Skeletal muscle satellite cell (primary cell): ENCODE measurements around the gene TRUB2.

ENCODE experiments used
- H3K27me3 ChIP-seq: 2 replicates; pipeline ENCODE4 v1.7.0; 2013; ENCODE audit warnings: low read length; ENCODE audit not compliant: control insufficient read depth, insufficient read depth
- H3K36me3 ChIP-seq: 2 replicates; pipeline ENCODE4 v1.7.0; 2013; ENCODE audit warnings: mild to moderate bottlenecking, control low read depth, low read length; ENCODE audit not compliant: insufficient read depth
- H3K4me1 ChIP-seq: 2 replicates; pipeline ENCODE4 v1.7.0; 2013; ENCODE audit warnings: low read length; ENCODE audit not compliant: control insufficient read depth, insufficient read depth
- H3K4me2 ChIP-seq: 2 replicates; pipeline ENCODE4 v1.7.0; 2013; ENCODE audit warnings: mild to moderate bottlenecking, low read length
- H3K4me3 ChIP-seq: 2 replicates; pipeline ENCODE4 v1.7.0; 2013; ENCODE audit warnings: low read length
- H3K9ac ChIP-seq: 2 replicates; pipeline ENCODE4 v1.7.0; 2013; ENCODE audit warnings: mild to moderate bottlenecking, low read depth, low read length, moderate library complexity
- H3K9me3 ChIP-seq: replicated peaks from 2 replicates; pipeline ENCODE4 v1.7.0; 2013; ENCODE audit warnings: mild to moderate bottlenecking, control low read depth, low read length

Gene TRUB2

DNA sequence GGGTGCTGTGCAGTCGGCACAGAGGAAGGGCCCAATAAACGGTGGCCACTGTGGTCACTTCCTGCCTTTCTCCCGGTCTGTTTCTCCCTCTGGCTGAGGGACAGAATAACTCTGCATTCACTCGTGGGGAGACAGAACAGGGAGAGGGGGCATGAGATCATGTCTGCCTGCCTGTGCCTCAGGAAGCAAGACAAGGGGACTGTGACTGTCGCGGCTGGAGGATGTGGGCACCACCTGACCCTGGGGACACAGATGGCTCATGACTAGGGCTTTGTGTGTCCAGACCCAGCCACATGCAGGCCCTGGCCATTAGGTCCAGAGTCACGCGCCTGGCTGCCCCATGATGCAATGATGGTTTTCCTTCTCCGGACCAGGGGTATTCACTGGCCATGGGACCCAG lies 5.8 kb downstream of the TRUB2 start:
- Histone ChIP-seq H3K4me3 (no peak overlapping the region), H3K4me2 (no peak overlapping the region), H3K9ac (no peak overlapping the region), H3K36me3 (peaks cover 35% of the 10 kb centered on the region), H3K9me3 (no peaks in the 10 kb centered on the region), H3K4me1 (peaks cover 3% of the 10 kb centered on the region), H3K27me3 (no peaks in the 10 kb centered on the region)

- Histone ChIP-seq H3K9ac (no peak overlapping the region), H3K4me3 (no peak overlapping the region), H3K9me3 (no peaks in the 10 kb centered on the region), H3K4me2 (no peak overlapping the region), H3K36me3 (peaks cover 51% of the 10 kb centered on the region), H3K27me3 (no peaks in the 10 kb centered on the region), H3K4me1 (no peaks in the 10 kb centered on the region)
Observed at GRCh38 chr9:128314697-128315096, 7.5 kb downstream of the TRUB2 start.

GRCh38 chr9:128310461-128310860 lies 11.8 kb downstream of the TRUB2 start:
- peaks cover 26% of the 10 kb centered on the region for H3K4me1 ChIP-seq
- peaks cover 49% of the 10 kb centered on the region for H3K36me3 ChIP-seq
- no peaks in the 10 kb centered on the region for H3K27me3 ChIP-seq

DNA sequence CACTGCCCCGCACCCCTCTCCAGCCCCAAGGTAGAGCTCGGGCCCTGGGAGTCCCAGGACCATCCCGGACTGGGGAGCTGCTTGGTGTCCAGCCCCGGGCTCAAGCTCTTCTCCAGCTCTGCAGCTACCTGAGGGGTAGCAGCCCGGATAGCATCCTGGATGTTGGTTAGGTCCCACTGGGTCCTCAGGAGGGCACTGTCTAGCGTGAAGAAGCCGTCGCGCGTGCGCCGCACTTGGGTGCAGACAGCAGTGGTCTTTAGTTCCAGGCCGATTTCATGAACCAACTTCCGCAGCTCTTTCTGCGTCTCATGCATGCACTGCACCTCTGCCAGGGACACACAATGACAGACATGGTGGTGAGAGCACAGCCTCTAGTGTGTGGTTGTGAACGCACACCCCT lies 12.7 kb downstream of the TRUB2 start:
- Histone ChIP-seq H3K36me3 (peaks cover 41% of the 10 kb centered on the region), H3K27me3 (no peaks in the 10 kb centered on the region), H3K4me3 (no peak overlapping the region), H3K4me1 (peaks cover 32% of the 10 kb centered on the region), H3K4me2 (no peak overlapping the region), H3K9ac (no peak overlapping the region), H3K9me3 (no peaks in the 10 kb centered on the region)

More at GRCh38 chr9:128310461-128310860, 11.8 kb downstream of the TRUB2 start:
- Histone ChIP-seq H3K9me3 (no peaks in the 10 kb centered on the region), H3K9ac (no peak overlapping the region), H3K4me3 (no peak overlapping the region), H3K4me2 (no peak overlapping the region)

DNA sequence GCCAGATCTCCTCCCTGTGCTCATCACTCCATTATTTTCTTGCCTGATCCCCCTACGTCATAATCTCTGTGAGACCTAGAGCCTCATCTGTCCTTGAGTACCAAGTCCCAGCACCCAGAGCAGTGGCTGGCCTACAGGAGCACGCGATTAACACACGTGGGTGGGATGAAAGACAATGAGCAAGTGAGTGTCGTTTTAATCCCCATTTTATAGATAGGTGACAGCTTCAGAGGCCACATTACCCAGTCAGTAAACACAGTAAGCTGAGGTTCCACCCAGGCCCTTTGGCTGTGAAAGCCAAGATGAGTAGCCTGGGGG lies 17.3 kb downstream of the TRUB2 start:
- Histone ChIP-seq H3K9me3 (no peaks in the 10 kb centered on the region), H3K27me3 (no peaks in the 10 kb centered on the region), H3K4me1 (peaks cover 38% of the 10 kb centered on the region), H3K4me2 (no peak overlapping the region), H3K4me3 (no peak overlapping the region), H3K36me3 (peaks cover 15% of the 10 kb centered on the region), H3K9ac (no peak overlapping the region)

GRCh38 chr9:128304136-128304970 lies 17.9 kb downstream of the TRUB2 start:
- peaks cover 38% of the 10 kb centered on the region for H3K4me1 ChIP-seq
- H3K36me3 ChIP-seq, result peaks cover 9% of the 10 kb centered on the region
- no peak overlapping the region for H3K4me2 ChIP-seq
- no peak overlapping the region for H3K9ac ChIP-seq
- no peaks in the 10 kb centered on the region for H3K9me3 ChIP-seq
- no peaks in the 10 kb centered on the region for H3K27me3 ChIP-seq
- H3K4me3 ChIP-seq, result no peak overlapping the region

GRCh38 chr9:128298535-128299482 lies 23.4 kb downstream of the TRUB2 start:
- Histone ChIP-seq H3K4me3 (no peak overlapping the region), H3K4me2 (no peak overlapping the region), H3K36me3 (no peaks in the 10 kb centered on the region), H3K27me3 (no peaks in the 10 kb centered on the region), H3K9ac (no peak overlapping the region), H3K9me3 (no peaks in the 10 kb centered on the region), H3K4me1 (peaks cover 14% of the 10 kb centered on the region)

- H3K9ac ChIP-seq, result no peak overlapping the region
- H3K9me3 ChIP-seq, result no peaks in the 10 kb centered on the region
- peaks cover 14% of the 10 kb centered on the region for H3K4me1 ChIP-seq
- H3K4me2 ChIP-seq, result no peak overlapping the region
- no peaks in the 10 kb centered on the region for H3K27me3 ChIP-seq
- no peaks in the 10 kb centered on the region for H3K36me3 ChIP-seq
- H3K4me3 ChIP-seq, result no peak overlapping the region
Observed at GRCh38 chr9:128297221-128297773, 24.9 kb downstream of the TRUB2 start.

GRCh38 chr9:128296340-128297220 lies 25.7 kb downstream of the TRUB2 start:
- Histone ChIP-seq H3K4me1 (peaks cover 14% of the 10 kb centered on the region), H3K4me2 (no peak overlapping the region), H3K27me3 (no peaks in the 10 kb centered on the region), H3K9me3 (no peaks in the 10 kb centered on the region), H3K4me3 (no peak overlapping the region), H3K9ac (no peak overlapping the region), H3K36me3 (no peaks in the 10 kb centered on the region)

GRCh38 chr9:128294142-128294541 lies 28.1 kb downstream of the TRUB2 start:
- Histone ChIP-seq H3K9me3 (no peaks in the 10 kb centered on the region), H3K4me3 (no peak overlapping the region), H3K9ac (no peak overlapping the region), H3K4me2 (no peak overlapping the region), H3K36me3 (no peaks in the 10 kb centered on the region), H3K27me3 (no peaks in the 10 kb centered on the region), H3K4me1 (peaks cover 14% of the 10 kb centered on the region)

DNA sequence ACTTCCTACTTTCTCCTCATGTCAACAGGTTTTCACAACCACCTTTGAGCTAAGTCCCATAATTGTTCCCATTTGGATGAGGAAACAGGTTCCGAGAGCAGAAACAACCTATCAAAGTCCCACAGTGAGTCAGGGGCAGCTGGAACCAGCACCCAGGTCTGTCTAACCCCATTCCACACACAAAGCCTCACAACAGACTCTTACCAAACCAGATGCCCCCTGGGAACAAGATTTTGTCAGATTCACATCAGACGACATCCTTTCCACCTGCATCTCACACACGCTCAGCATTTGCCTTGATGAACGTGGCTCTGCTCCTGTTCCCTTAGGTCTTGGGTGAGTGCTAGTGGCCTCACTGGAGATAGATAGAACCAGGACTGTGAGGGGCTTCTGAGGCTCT lies 29.2 kb downstream of the TRUB2 start:
- Histone ChIP-seq H3K36me3 (peaks cover 7% of the 10 kb centered on the region), H3K4me3 (no peak overlapping the region), H3K9me3 (no peaks in the 10 kb centered on the region), H3K4me2 (no peak overlapping the region), H3K27me3 (no peaks in the 10 kb centered on the region), H3K9ac (no peak overlapping the region), H3K4me1 (peaks cover 14% of the 10 kb centered on the region)
